Chondrocyte (in vitro differentiated cells): ENCODE measurements around the gene LBR. TPM values are rescaled to one million over a fixed set of nuclear protein-coding genes. Genes with fewer than 3 reads are reported as not detected.

ENCODE experiments used
- DNase-seq: peaks from one replicate; pipeline ENCODE4 v3.0.0; 2021; ENCODE audit warnings: mixed read lengths, low spot score
- H3K27ac Mint-ChIP-seq: one replicate; pipeline ENCODE4 v1.8.0; 2021; ENCODE audit warnings: mild to moderate bottlenecking, moderate library complexity, mixed read lengths; ENCODE audit not compliant: unreplicated experiment
- H3K27me3 Mint-ChIP-seq: 2 replicates; pipeline ENCODE4 v1.8.0; 2021; ENCODE audit warnings: low read depth, mixed read lengths
- H3K36me3 Mint-ChIP-seq: 2 replicates; pipeline ENCODE4 v1.8.0; 2021; ENCODE audit warnings: low read depth, mixed read lengths
- H3K4me1 Mint-ChIP-seq: 2 replicates; pipeline ENCODE4 v1.8.0; 2021; ENCODE audit warnings: low read depth, mild to moderate bottlenecking, mixed read lengths
- H3K4me3 Mint-ChIP-seq: one replicate; pipeline ENCODE4 v1.8.0; 2021; ENCODE audit warnings: mild to moderate bottlenecking, moderate library complexity, mixed read lengths; ENCODE audit not compliant: unreplicated experiment
- H3K9me3 Mint-ChIP-seq: 2 replicates; pipeline ENCODE4 v1.8.0; 2021; ENCODE audit warnings: low read depth, mixed read lengths
- CTCF ChIP-seq: fragments of 200-600 bp; sonication (generic); IDR thresholded peaks from 2 replicates; pipeline ENCODE4 v1.5.0; 2021; ENCODE audit warnings: antibody characterized with exemption, mild to moderate bottlenecking, moderate library complexity
- total RNA-seq: library from RNA; stranded (reverse); gene quantifications from 3 replicates; pipeline ENCODE4 v1.2.1, GENCODE V29; 2021

Gene LBR
- total RNA-seq, 1 donor from 2014 or later, result 24.4 TPM

GRCh38 chr1:225354906-225355305 lies 72.9 kb downstream of the LBR start:
- no peaks in the 10 kb centered on the region for H3K9me3 Mint-ChIP-seq
- H3K4me1 Mint-ChIP-seq, result peaks cover 4% of the 10 kb centered on the region
- no peak overlapping the region for H3K27ac Mint-ChIP-seq
- peaks cover 3% of the 10 kb centered on the region for H3K36me3 Mint-ChIP-seq
- no peak for TF ChIP-seq CTCF
- H3K4me3 Mint-ChIP-seq, result no peak overlapping the region
- H3K27me3 Mint-ChIP-seq, result peaks cover 6% of the 10 kb centered on the region
- no peak for DNase-seq

Other genes with a start within 250 kb of the LBR start
- 208 to 457 TPM (median 434 TPM) in 3 replicates for gene ENAH, start 225.1 kb upstream of the LBR start, total RNA-seq